HG03558 (cell line): ENCODE measurements around the gene DNASE2B.

ENCODE experiments used
- ATAC-seq: cut with Tn5 transposase; IDR thresholded peaks from one replicate; pipeline ENCODE4 v1.9.1; 2021; ENCODE audit warnings: moderate number of reproducible peaks; ENCODE audit not compliant: unreplicated experiment; ENCODE audit errors: extremely low read depth

DNASE2B gene

GRCh38 chr1:84373436-84374141, 24.7 kb upstream of the DNASE2B start:
- ATAC-seq, result no peak

DNA sequence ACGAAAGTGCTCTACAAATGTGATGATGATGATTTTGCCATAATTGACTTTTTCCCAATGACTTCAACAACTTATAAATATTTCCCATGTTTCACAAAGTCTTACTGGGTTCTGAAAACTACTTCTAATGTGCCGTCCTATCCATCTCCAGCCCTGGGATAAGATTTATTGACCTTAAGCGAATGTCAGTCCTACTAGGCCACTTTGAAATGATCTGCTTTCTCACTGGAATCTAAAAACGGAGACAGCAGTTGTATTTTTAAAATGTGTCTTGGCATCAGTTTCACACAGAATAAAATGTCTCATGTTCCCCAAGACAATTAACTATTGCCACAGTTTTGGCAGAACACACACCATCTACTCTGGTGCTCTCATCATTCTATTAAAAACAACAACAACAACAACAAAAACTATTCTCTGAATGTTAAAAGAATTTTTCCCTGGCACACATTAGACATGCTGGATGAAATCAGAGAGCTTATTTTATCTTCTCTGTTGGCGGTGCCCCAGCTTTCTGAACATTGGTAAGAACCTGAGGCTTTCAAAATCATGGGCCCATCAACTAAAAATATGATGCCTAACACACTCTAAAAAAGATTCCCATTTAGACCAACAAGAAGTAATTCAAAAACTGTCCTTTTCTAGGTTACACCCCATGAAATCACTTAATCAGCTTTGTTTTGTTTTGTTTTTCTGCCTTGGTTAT, 23.1 kb upstream of the DNASE2B start:
- no peak for ATAC-seq

DNA sequence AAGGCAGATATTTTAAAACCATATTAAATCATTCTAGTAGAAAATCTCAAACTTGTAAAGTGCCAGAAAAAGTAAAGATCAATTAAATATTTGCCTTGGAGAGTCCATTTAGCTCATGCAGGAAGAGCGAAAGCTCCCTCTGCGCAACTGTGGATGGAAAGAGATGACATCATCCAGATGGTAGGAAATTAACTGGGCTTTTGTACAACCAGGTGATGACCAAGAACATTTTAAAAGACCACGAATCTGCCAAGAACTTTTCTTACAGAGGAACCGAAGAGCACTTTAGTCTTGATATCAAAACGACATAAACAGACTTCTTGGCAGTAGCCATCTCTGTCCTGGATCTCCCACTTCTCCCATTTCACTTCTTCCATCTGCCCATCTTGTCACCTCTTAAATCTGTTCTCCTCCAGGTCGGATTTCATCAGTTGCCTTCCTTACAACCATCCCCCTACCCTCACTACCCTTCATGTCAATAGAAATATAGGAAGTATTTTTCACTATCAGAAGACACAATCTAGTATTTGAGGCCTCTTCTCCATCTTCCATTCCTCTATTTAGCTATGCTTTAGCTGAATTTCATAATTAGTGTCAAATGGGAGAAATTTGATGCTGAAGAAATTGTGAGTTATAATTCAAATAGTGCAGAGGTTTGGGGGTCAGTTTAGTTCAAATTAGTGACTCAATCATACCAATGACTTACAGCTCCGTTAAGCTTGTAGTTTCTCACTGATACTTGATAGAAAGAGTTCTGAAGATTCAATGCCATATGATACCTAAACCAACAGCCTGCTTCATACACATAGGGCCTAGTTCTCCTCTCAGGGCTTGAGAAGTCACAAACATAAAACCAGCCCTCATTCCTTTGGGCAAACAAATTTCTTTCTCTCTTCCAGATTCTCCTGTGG, 22.0 kb upstream of the DNASE2B start:
- no peak for ATAC-seq

- ATAC-seq, result no peak
Measured at GRCh38 chr1:84377480-84378095, 20.7 kb upstream of the DNASE2B start.

GRCh38 chr1:84379138-84379916, 19.0 kb upstream of the DNASE2B start:
- no peak for ATAC-seq

- ATAC-seq, result no peak
Measured at GRCh38 chr1:84379917-84380180, 18.4 kb upstream of the DNASE2B start.

- no peak for ATAC-seq
Measured at GRCh38 chr1:84382127-84382526, 16.2 kb upstream of the DNASE2B start.

DNA sequence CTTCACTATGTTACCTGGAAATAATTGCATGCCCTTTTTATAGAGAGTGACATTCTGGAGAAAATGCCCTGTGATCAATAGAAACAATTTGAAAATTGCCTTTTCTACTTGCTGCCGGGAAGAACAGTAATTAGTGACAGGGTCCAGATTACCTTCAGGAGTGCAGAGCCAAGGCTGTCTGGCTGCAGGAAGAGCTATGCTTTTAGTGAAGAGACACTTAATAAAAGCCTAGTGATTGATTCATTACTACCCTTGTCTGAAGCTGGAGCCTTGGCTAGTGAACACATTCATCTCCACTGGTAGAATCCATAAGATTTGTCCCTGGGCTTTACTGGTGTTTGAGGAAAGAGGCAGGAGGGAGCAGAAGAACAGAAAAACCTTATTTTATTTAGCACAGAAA, 12.9 kb upstream of the DNASE2B start:
- no peak for ATAC-seq

GRCh38 chr1:84386716-84387479, 11.4 kb upstream of the DNASE2B start:
- no peak for ATAC-seq

DNA sequence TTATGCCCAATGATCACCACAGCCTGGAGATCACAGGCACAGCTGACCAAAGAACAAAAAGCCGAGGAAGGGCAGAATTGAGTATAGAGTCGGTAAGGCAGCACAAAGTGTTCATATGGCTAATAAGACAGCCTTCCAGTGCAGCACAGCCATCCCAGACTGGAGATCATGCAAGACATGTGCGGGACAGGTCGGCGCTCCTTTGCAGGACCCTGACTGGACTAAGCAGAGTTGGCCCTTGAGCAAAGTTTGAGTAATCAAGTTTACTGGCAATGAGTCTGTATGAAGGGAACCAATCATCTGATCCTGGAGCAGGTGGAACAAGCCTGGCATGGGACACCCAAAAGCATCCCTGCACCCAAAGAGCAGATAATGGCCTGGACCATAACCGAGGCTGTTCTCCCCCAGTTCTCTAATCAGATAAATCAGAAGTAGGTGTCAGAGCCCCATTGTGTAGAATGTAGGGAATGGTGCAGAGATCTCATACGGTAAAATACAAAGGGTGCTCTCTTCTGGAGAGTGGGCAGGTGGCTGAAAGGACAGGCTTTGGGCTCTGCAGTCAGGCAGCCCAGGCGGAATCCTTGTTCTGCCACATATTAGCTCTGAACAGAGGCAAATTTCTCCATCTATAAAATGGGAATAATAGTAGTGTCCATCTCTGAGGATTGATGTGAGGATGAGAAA, 10.7 kb upstream of the DNASE2B start:
- ATAC-seq, result no peak

GRCh38 chr1:84390226-84390625, 8.1 kb upstream of the DNASE2B start:
- ATAC-seq, result no peak

- no peak for ATAC-seq
Measured at GRCh38 chr1:84401156-84401555, 2.9 kb downstream of the DNASE2B start.

- no peak for ATAC-seq
Measured at GRCh38 chr1:84402060-84402459, 3.8 kb downstream of the DNASE2B start.

DNA sequence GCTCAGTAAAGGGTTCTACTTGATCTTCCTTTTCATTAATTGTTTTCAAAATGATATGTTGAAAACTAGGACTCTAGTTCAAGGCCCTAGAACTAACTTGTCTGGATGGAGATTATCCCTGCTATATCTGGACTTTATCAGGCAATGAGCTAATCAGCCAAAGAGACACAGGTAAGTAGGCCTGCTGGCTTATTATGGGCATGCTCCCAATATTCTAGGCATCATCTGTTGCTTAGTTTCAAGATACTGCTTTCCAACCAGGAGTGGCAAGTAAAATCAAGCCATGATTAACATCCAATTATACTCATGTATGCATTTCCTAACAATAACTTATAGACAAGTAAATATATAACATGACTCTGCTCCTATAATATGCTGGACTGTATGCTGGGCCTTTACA, 4.2 kb downstream of the DNASE2B start:
- ATAC-seq, result no peak

DNA sequence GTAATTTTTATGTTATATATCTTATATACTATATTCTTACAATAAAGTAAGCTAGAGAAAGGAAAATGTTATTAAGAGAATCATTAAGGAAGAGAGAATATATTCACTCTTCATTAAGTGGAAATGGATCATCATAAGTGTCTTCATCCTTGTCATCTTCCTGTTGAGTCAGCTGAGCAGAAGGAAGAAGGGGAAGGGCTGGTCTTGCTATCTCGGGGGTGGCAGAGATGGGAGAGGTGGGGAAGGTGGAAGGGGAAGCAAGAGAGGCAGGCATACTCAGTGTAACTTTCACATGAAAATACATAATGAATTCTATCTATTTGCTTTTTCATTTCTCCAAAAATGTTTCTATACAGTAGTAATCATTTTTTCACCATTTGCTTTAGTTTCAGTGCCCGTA, 5.1 kb downstream of the DNASE2B start:
- ATAC-seq, result no peak

DNA sequence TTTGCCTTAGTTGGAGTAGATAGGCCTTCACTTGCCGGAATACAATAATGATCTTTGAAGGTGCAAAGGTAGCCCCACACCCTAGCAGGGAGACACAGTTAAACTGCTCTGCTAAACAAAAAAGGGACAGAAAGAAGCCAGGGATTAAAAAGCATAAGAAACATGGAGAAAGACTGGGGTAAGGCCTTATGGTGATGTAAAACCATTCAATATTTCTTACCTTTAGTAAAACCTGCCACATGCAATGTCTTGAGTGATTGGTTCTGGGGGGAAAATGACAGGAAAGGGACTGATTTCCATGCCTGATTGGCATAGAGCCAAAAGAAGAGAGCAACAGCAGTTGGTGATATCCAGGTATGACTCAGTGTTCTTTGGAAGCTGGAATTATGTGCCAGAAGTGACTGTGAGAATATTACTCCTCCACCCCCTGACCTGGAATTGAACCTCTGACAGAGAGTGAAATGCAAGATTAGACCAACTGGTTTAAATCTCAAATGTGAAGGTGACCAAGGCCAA, 8.1 kb downstream of the DNASE2B start:
- no peak for ATAC-seq

DNA sequence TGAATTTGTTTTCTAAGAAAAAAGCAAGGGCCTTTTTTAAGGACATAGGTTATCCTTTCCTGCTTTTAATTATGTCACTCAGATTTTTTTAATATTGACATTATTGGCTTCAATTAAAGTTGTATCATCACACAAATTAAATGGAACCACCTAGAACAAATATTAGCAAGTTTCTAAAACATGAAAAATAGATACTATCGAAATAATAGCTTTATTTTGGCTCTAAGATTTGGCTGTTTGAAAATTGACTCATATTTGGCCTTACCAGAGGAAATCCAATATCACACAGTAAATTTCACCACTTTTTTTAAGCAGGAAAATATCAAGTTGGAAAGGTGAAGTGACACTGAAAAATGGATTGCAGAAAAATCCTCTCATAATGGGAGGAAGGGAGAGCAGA, 9.2 kb downstream of the DNASE2B start:
- no peak for ATAC-seq

- no peak for ATAC-seq
Measured at GRCh38 chr1:84407958-84408422, 9.7 kb downstream of the DNASE2B start.
